OCI-LY7 (cell line): ENCODE data around the gene RBM28. TPM values are rescaled to one million over a fixed set of nuclear protein-coding genes. Genes with fewer than 3 reads are reported as not detected.
"Not testable (repeated sequence)": the region's sequence is repeated elsewhere in the genome, so short reads cannot be mapped to it uniquely, and the experiment has no call there.

ENCODE experiments used
- BruUV-seq: library from RNA; stranded (reverse); fragments of 400-500 nt; replicated peaks from 2 replicates; lab custom pipeline; 2021; lab: Mats Ljungman, UMichigan
- CTCF ChIA-PET: fragments of 300-600 bp; sonication (Branson Sonifier 250); formaldehyde crosslinking; loops from one replicate; lab custom pipeline; 2022; ENCODE audit warnings: antibody characterized with exemption; ENCODE audit not compliant: unreplicated experiment; lab: Charles Lee
- POLR2A ChIA-PET: fragments of 300-600 bp; sonication (Branson Sonifier 250); formaldehyde crosslinking; loops from one replicate; lab custom pipeline; 2022; ENCODE audit warnings: antibody characterized with exemption; lab: Charles Lee
- DNase-seq: peaks from one replicate; pipeline ENCODE4 v3.0.0-alpha.2; 2015; ENCODE audit warnings: low spot score
- H2AFZ ChIP-seq: fragments of 200-600 bp; sonication (generic), shearing (Covaris generic); 2 replicates; pipeline ENCODE4 v1.6.1; 2014; ENCODE audit warnings: mild to moderate bottlenecking, antibody characterized with exemption, low read length, moderate library complexity
- H3K27ac ChIP-seq: fragments of 200-600 bp; sonication (generic); 2 replicates; pipeline ENCODE4 v1.5.1; 2014; ENCODE audit warnings: mixed run types, low read depth, mild to moderate bottlenecking, moderate library complexity, low read length, inconsistent platforms; ENCODE audit not compliant: poor library complexity, severe bottlenecking
- H3K36me3 ChIP-seq: fragments of 200-600 bp; sonication (generic); 2 replicates; pipeline ENCODE4 v1.6.1; 2014; ENCODE audit warnings: mild to moderate bottlenecking, antibody characterized with exemption, low read length, moderate library complexity, mixed read lengths; ENCODE audit not compliant: insufficient read depth
- H3K4me1 ChIP-seq: fragments of 200-600 bp; sonication (generic); 2 replicates; pipeline ENCODE4 v1.5.1; 2014; ENCODE audit warnings: mild to moderate bottlenecking, low read length; ENCODE audit not compliant: insufficient read depth, poor library complexity, severe bottlenecking
- H3K4me2 ChIP-seq: fragments of 200-600 bp; sonication (generic); 2 replicates; pipeline ENCODE4 v1.6.1; 2014; ENCODE audit warnings: mild to moderate bottlenecking, low read length
- H3K4me3 ChIP-seq: fragments of 200-600 bp; sonication (generic); 2 replicates; pipeline ENCODE4 v1.5.1; 2014; ENCODE audit warnings: mild to moderate bottlenecking, low read depth, low read length; ENCODE audit not compliant: poor library complexity, severe bottlenecking
- H3K79me2 ChIP-seq: fragments of 200-600 bp; sonication (generic); 2 replicates; pipeline ENCODE4 v1.6.1; 2016; ENCODE audit warnings: low read depth, mild to moderate bottlenecking, low read length, moderate library complexity, mixed read lengths; ENCODE audit not compliant: insufficient read depth
- H3K9me2 ChIP-seq: fragments of 200-600 bp; sonication (generic); 2 replicates; pipeline ENCODE4 v1.6.1; 2016; ENCODE audit warnings: mild to moderate bottlenecking, low read length, mixed read lengths; ENCODE audit not compliant: insufficient read depth
- H3K9me3 ChIP-seq: fragments of 200-600 bp; sonication (generic); 2 replicates; pipeline ENCODE4 v1.6.1; 2014; ENCODE audit warnings: mild to moderate bottlenecking, mixed run types, low read length, mixed read lengths
- H4K20me1 ChIP-seq: fragments of 200-600 bp; sonication (generic); 2 replicates; pipeline ENCODE4 v1.6.1; 2014; ENCODE audit warnings: mild to moderate bottlenecking, antibody characterized with exemption, low read length, moderate library complexity, mixed read lengths; ENCODE audit not compliant: insufficient read depth
- CTCF ChIP-seq: fragments of 200-600 bp; sonication (generic); conservative IDR thresholded peaks from 2 replicates; pipeline ENCODE4 v1.5.1; 2014; ENCODE audit warnings: mild to moderate bottlenecking, antibody characterized with exemption, low read length, moderate library complexity, mixed read lengths
- EZH2phosphoT487 ChIP-seq: fragments of 200-600 bp; sonication (generic); IDR thresholded peaks from 2 replicates; pipeline ENCODE4 v1.6.1; 2018; ENCODE audit warnings: low read depth, borderline replicate concordance, mild to moderate bottlenecking, mixed run types, antibody characterized with exemption, low read length, moderate library complexity, mixed read lengths
- intact Hi-C: fragments of 100-400 bp; cut with micrococcal nuclease; formaldehyde crosslinking; loops from one replicate; pipeline ENCODE4 v1.10.0; 2022; ENCODE audit not compliant: unreplicated experiment
- total RNA-seq, 2 experiments: library from RNA; depleted of rRNA in 1 of 2; stranded (reverse); fragments of >200 nt in 1 of 2; shearing (Covaris generic) in 1 of 2; gene quantifications; 2 replicates each; pipeline ENCODE4 v1.2.3, GENCODE V29; 2014 to 2022

RBM28 gene
- total RNA-seq, 2 experiments from 2014 or later: 35.6 to 70.0 TPM

- TF ChIP-seq CTCF (no peak), EZH2phosphoT487 (no peak)
- Histone ChIP-seq H3K9me2 (no peaks in the 10 kb centered on the region), H3K27ac (no peak overlapping the region), H3K79me2 (no peaks in the 10 kb centered on the region), H4K20me1 (no peaks in the 10 kb centered on the region), H3K9me3 (no peaks in the 10 kb centered on the region), H3K4me3 (no peak overlapping the region), H2AFZ (no peak overlapping the region), H3K4me1 (no peaks in the 10 kb centered on the region), H3K36me3 (peaks cover 15% of the 10 kb centered on the region), H3K4me2 (no peak overlapping the region)
- ChIA-PET CTCF (no interaction called here), POLR2A (no interaction called here)
- no TSS peak for BruUV-seq
- no peak for DNase-seq
- intact Hi-C loops: no loop called here
Observed at GRCh38 chr7:128299109-128299607, 44.5 kb downstream of the RBM28 start.

DNA sequence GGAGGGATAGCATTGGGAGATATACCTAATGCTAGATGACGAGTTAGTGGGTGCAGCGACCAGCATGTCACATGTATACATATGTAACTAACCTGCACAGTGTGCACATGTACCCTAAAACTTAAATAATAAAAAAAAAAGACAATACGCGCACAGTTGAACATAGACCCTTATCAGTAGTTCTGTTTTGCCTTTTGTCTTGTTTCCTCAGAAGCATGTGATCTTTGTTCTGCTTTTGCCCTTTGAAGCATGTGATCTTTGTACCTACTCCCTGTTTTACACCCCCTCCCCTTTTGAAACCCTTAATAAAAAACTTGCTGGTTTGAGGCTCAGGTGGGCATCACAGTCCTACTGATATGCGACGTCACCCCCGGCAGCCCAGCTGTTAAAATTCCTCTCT, 45.7 kb downstream of the RBM28 start:
- H3K79me2 ChIP-seq, H2AFZ ChIP-seq, BruUV-seq, DNase-seq, H3K9me3 ChIP-seq, H3K27ac ChIP-seq, POLR2A ChIA-PET, H3K4me1 ChIP-seq, CTCF ChIA-PET, H3K4me3 ChIP-seq, H3K9me2 ChIP-seq, intact Hi-C loops, H3K36me3 ChIP-seq, H4K20me1 ChIP-seq, H3K4me2 ChIP-seq: not testable (repeated sequence)

DNA sequence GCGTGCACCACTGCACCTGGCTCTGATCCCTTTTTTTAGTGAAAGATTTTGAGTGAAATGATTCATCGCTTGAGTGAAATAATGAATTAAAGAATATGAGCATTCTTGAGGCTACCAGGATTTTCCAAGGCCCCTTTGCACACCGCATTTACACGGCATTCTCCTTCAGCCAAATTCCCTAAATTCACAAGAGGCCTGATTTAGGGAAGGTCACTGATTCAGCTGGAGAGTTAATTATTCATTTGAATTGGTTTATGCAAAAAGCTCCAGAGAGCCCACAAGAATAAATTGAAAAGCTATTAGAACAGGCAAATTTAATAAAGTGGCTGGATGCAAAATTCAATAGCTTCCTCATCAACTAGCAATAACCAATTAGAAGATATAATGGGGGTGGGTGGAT, 56.2 kb downstream of the RBM28 start:
- Histone ChIP-seq H3K79me2 (no peaks in the 10 kb centered on the region), H2AFZ (no peak overlapping the region), H3K27ac (no peak overlapping the region), H3K9me3 (no peaks in the 10 kb centered on the region), H3K4me1 (no peaks in the 10 kb centered on the region), H3K9me2 (no peaks in the 10 kb centered on the region), H4K20me1 (no peaks in the 10 kb centered on the region), H3K36me3 (no peaks in the 10 kb centered on the region; the same call in 1 of the 2 replicates), H3K4me2 (no peak overlapping the region), H3K4me3 (no peak overlapping the region)
- ChIA-PET POLR2A (interaction anchor here (0.7 kb wide), 2 partner anchors 9 to 32 kb away, joined by 3 read pairs; no protein-coding TSS in a partner anchor), CTCF (no interaction called here)
- DNase-seq: no peak
- TF ChIP-seq EZH2phosphoT487 (no peak), CTCF (no peak)
- intact Hi-C loops: no loop called here
- BruUV-seq: no TSS peak
